Stimulated activated CD4-positive, alpha-beta T cell treated with anti-CD3 and anti-CD28 coated beads, Interleukin-4, amount 100 ng/mL, for 48 hours (primary cell): ENCODE data around the gene SPTLC1.
"Not testable (repeated sequence)": the region's sequence is repeated elsewhere in the genome, so short reads cannot be mapped to it uniquely, and the experiment has no call there.

ENCODE experiments used
- DNase-seq, 2 donors: peaks; one replicate each; pipeline ENCODE4 v3.0.0-alpha.2; 2020; ENCODE audit warnings: low read depth in 2 of 2

Gene SPTLC1, protein sequence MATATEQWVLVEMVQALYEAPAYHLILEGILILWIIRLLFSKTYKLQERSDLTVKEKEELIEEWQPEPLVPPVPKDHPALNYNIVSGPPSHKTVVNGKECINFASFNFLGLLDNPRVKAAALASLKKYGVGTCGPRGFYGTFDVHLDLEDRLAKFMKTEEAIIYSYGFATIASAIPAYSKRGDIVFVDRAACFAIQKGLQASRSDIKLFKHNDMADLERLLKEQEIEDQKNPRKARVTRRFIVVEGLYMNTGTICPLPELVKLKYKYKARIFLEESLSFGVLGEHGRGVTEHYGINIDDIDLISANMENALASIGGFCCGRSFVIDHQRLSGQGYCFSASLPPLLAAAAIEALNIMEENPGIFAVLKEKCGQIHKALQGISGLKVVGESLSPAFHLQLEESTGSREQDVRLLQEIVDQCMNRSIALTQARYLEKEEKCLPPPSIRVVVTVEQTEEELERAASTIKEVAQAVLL

DNA sequence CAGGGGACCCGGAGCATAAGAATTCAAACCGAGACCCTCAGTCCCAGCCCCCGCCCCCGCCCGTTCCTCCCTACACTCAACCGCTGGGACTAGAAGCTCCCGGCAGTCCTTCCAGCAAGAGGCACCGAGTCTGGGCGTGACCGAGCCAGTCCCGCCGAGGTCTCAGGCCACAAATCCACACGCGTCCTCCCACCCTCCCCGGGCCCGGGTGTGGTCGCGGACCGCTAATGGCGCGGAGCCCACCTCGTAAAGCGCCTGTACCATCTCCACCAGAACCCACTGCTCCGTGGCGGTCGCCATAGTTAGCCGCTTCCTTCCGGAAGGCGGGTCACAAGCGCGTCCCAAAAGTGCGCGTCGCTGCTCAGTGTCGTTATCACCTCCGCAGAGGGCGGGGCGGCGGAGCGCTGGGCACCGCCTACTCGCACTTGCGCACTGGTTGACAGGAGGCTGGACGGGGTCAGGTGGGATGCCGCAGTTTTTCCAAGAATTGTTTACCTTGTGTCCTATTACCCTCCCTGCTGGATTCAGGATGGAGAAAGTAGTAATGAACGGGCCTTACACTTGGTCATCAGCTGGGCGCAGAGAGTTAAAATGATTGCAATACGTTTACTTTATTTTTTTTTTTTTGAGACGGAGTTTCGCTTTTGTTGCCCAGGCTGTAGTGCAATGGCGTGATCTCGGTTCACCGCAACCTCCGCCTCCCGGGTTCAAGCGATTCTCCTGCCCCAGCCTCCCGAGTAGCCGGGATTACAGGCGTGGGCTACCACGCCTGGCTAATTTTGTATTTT lies at the start of gene SPTLC1:
SPTLC1 (minus strand) TSS at position 343 of the 788 bp plus-strand sequence; CDS start at position 300, 43 bp downstream.
- DNase-seq, result peak; percentile 89 to 93

DNA sequence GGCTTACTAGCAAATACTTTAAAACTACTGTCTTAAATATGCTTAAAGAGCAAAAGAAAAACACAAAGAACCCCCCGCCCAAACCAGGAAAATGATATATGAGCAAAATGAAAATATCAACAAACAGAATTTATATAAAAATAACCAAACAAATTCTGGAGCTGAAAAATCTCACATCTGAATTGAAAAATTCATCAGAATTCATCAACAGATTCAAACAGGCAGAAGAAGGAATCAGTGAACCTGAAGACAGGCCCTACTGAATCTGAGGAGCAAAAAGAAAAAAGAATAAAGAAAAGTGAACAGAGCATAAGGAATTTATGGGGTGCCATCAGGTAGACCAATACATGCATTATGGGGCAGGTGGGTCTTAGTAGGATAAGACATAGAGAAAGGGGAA lies 49.8 kb upstream of the SPTLC1 start:
- no peak for DNase-seq

GRCh38 chr9:92164490-92164889 lies 49.3 kb upstream of the SPTLC1 start:
- DNase-seq, result no peak

GRCh38 chr9:92163276-92163675 lies 48.1 kb upstream of the SPTLC1 start:
- no peak for DNase-seq

DNA sequence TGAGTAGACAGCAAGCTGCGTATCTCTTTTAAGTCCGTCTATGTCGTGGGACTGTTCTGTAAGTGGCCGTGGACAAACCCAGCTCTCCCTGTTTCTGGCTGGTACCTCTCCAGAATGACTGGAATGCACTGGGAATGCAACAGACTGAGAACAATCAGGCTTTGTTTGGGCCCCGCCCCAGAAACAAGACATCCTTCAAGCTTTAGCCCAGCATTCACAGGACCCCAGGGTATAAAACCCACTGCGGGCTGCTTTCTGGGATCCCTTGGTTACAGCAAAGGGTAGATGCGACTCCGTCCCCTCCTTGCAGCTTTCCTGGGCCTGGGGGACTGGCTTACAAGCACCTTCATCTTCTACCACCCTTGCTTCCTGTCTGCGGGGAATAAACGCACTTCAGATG lies 45.6 kb upstream of the SPTLC1 start:
- DNase-seq, result no peak

GRCh38 chr9:92159058-92159457 lies 43.8 kb upstream of the SPTLC1 start:
- DNase-seq, result no peak

GRCh38 chr9:92158097-92158601 lies 42.9 kb upstream of the SPTLC1 start:
- DNase-seq, result no peak

DNA sequence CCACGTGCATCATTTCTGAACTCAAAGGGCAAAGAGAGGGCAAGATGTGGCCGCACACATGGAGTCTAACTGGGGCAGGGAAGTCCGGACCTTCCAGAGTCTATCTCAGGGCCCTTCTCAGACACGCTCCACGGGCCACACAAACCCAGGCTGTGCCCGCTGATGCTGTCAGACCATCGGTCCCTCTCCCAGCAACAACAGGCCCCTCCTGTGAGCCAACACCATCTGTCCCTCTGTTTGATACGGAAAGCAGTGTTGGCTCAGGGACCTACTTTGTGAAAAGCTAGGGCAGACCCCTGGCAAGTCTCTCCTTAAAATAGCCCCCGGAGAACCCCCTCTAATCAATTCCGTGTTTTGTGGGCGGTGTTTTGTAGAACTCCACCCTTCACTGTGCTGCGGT lies 40.5 kb upstream of the SPTLC1 start:
- DNase-seq, result not testable (repeated sequence)

- DNase-seq, result no peak
Measured at GRCh38 chr9:92155221-92155620, 40.0 kb upstream of the SPTLC1 start.

DNA sequence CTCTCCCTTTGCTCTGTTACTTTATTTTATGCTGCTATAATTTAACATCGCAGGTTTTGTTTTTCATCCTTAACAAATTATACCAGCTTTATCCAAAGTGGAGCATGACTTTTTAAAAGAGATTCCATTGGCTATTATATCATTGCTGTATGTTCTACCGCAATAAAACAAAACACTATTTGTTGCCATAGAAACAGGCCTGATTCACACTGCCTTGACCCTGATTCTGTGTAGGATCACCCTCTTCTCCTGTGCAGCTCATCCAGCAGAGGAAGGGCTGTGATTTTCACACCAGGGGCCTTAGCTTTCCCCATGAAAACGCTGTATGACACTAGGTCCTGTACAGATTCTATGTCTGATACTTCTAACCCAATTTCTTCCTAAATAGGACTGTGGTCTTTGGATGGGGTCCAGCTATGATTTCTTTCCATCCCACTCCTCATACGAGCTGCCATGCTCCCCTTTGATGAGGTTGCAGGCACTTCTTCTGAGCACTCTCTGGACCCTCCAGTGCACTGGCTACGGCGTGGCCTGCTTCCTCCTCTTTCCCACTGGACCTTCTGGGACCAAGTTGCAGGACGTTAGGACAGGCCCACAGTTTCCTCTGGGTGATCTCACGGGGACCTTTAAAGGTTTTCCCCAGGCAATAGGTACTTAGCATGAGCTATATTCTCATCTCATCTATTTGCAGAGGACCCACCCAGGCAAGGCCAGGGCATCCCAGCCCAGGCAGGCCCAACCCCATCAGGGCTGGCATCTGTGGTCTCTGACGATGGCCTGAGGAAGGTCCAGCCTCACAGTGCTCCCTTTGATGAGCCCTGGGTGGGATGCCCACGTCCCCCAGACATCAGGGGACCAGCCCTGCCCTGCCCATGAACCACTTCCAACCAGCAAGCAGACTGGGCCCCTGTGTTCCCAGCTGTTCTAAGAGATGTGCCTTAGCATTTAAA lies 38.5 kb upstream of the SPTLC1 start:
- DNase-seq, result not testable (repeated sequence)

- DNase-seq, result no peak
Measured at GRCh38 chr9:92151691-92152393, 36.6 kb upstream of the SPTLC1 start.

DNA sequence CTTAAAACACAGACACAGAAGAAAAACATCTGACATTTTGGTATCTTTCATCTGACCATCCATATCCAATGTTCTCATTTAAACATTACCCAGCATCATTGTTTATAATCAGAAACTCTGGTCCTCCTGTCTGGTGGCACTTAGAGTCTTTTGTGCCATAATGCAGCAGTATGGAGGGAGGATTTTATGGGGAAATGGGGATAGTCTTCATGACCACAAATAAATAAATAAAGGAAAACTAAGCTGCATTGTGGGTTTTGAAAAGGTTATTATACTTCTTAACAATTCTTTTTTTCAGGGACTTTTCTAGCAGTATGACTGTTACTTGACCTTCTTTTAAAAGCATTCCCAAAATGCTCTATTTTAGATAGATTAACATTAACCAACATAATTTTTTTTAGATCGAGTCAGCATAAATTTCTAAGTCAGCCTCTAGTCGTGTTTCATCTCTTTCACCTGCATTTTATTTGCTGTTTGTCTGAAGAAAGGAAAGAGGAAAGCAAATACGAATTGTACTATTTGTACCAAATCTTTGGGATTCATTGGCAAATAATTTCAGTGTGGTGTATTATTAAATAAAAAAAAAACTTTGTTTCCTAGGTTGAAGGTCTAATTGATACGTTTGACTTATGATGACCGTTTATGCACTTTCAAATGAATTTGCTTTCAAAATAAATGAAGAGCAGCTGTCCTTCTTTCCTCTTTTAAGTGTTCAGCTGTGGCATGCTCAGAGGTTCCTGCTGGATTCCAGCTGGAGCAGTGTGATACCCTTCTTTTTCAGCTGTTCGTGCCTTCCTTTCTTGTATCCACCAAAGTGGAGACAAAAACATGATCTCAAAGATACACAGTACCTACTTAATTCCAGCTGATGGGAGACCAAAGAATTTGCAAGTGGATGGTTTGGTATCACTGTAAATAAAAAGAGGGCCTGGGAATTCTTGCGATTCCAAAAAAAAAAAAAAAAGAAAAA lies 35.6 kb upstream of the SPTLC1 start:
- not testable (repeated sequence) for DNase-seq

- DNase-seq, result no peak
Measured at GRCh38 chr9:92147852-92148180, 32.6 kb upstream of the SPTLC1 start.

DNA sequence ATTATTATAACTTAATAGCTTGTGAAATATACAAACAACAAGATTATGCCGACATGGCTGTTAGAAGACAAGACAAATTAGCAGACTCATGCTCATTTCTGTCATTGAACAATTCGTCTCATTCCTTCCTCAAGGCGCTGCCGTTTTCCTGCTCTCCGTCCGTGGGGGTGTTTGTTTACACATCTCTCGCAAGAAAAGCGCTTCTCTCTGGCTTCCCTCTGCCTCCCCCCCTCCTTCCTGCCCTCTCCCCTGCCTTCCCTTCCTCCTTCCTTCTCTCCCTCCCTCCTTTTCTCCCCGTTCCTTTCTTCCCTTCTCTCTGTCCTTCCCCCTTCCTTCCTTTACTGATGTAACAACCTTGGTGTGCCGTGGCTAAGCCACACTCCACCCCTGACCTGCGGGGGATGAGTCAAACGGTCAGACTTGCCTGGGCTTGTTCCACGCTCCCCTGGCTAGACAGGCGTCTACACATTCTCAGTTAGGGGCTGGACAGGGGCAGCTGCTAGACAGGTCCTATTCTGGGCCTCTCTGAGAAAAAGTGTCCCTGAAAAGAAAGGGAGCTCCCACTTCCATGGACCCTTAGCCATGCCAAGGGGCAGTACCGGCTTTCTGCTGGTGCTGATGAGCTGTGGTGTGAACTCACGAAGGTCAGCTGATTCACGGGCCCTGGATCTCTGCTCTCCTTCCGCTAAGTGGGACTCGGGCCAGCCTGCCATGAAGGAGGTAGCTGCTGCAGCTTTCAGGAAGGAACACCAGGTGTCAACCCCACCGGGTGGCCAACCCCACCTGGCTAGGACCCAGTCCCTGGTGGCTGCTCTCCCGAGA lies 32.0 kb upstream of the SPTLC1 start:
- no peak for DNase-seq

- no peak for DNase-seq
Measured at GRCh38 chr9:92146610-92147009, 31.4 kb upstream of the SPTLC1 start.

GRCh38 chr9:92145784-92146183 lies 30.6 kb upstream of the SPTLC1 start:
- not testable (repeated sequence) for DNase-seq

DNA sequence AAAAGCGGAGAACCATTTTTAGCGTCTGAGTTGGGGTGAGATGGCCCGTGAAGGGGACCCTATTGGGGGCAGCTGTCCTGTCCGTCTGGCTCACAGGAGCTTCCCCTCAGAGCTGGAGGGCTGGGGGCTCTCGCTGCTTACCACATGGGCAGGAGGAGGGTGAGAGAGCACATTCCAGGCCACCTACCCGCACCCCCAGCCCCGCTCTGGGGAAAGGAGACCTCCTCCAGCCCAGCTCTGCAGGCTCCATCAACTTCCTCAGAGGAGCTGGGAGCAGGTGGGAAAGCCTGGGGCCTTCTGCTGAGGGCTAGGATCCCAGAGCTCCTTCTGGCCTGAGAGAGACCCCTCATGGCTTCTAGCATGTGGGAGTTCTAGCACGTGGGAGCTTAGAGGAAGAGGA lies 27.1 kb upstream of the SPTLC1 start:
- no peak for DNase-seq

- DNase-seq, result no peak
Measured at GRCh38 chr9:92141144-92142129, 26.2 kb upstream of the SPTLC1 start.
